ENCODE measurements around the gene MRTFA. TPM values are rescaled to one million over a fixed set of nuclear protein-coding genes. Genes with fewer than 3 reads are reported as not detected.

MRTFA gene
- polyA plus RNA-seq, 1 experiment, result 8.9 TPM

DNA sequence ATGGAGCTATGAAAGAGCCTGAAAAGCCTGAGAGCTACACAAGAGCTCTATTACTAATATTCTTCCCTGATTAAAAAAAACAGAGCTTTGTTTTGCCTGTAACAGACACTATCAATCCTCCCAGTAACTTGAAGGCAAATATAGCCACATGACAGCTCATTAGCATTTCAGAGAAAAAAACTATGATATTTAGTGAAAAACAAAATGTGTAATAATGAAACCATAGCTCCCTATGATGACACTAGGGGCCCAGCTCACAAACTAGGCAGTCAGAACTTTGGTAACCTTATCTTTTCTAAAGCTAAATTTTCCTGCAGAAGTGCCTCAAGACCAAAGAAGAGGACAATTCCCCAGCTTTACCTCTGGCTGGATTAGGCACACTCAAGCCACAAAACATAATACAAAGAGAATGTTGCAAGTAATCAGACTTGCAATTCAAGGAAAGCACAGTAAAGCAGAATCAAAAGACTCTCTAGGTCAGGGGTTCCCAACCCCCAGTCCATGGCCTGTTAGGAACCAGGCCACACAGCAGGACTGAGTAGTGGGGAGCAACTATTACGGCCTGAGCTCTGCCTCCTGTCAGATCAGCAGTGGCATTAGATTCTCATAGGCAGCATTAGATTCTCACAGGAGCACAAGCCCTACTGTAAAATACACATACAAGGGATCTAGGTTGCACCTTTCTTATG lies 53.3 kb downstream of the MRTFA start:
- Histone ChIP-seq H3K4me3 (ENCODE audit: low read depth, low read length) (no peak overlapping the region), H3K36me3 (ENCODE audit: control insufficient read depth, insufficient read depth, low read length) (peaks cover 5% of the 10 kb centered on the region), H3K27me3 (ENCODE audit: control insufficient read depth, insufficient read depth, low read length) (no peaks in the 10 kb centered on the region)
- ChIA-PET CTCF (interaction anchor here (0.8 to 1.3 kb wide), 4 partner anchors 14 to 146 kb away, joined by 3 to 4 read pairs (median 4); no protein-coding TSS in a partner anchor), POLR2A (no interaction called here)
- no peak for DNase-seq (ENCODE audit: low read depth)
- TF ChIP-seq, protein P1, sequence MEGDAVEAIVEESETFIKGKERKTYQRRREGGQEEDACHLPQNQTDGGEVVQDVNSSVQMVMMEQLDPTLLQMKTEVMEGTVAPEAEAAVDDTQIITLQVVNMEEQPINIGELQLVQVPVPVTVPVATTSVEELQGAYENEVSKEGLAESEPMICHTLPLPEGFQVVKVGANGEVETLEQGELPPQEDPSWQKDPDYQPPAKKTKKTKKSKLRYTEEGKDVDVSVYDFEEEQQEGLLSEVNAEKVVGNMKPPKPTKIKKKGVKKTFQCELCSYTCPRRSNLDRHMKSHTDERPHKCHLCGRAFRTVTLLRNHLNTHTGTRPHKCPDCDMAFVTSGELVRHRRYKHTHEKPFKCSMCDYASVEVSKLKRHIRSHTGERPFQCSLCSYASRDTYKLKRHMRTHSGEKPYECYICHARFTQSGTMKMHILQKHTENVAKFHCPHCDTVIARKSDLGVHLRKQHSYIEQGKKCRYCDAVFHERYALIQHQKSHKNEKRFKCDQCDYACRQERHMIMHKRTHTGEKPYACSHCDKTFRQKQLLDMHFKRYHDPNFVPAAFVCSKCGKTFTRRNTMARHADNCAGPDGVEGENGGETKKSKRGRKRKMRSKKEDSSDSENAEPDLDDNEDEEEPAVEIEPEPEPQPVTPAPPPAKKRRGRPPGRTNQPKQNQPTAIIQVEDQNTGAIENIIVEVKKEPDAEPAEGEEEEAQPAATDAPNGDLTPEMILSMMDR (IDR thresholded peaks at IDR 0.05; ENCODE audit: insufficient read depth, low read depth, low read length), result no peak

- TF ChIP-seq, protein P1 (IDR thresholded peaks at IDR 0.05; ENCODE audit: insufficient read depth, low read depth, low read length), result no peak
- H3K36me3 ChIP-seq (ENCODE audit: control insufficient read depth, insufficient read depth, low read length), result peaks cover 5% of the 10 kb centered on the region
- DNase-seq (ENCODE audit: low read depth), result no peak
- CTCF ChIA-PET, result interaction anchor here (0.9 to 1.4 kb wide), 3 partner anchors 28 to 145 kb away, joined by 3 to 4 read pairs (median 3); no protein-coding TSS in a partner anchor
- H3K4me3 ChIP-seq (ENCODE audit: low read depth, low read length), result no peak overlapping the region
- POLR2A ChIA-PET, result no interaction called here
- H3K27me3 ChIP-seq (ENCODE audit: control insufficient read depth, insufficient read depth, low read length), result no peaks in the 10 kb centered on the region
Observed at GRCh38 chr22:40582063-40582462, 54.5 kb downstream of the MRTFA start.

GRCh38 chr22:40580631-40581030 lies 55.9 kb downstream of the MRTFA start:
- Histone ChIP-seq H3K4me3 (ENCODE audit: low read depth, low read length) (no peak overlapping the region), H3K36me3 (ENCODE audit: control insufficient read depth, insufficient read depth, low read length) (peaks cover 4% of the 10 kb centered on the region; the same call in 1 of the 2 replicates), H3K27me3 (ENCODE audit: control insufficient read depth, insufficient read depth, low read length) (no peaks in the 10 kb centered on the region)
- DNase-seq (ENCODE audit: low read depth), result no peak
- CTCF ChIA-PET, result no interaction called here
- POLR2A ChIA-PET, result no interaction called here
- TF ChIP-seq, protein P1 (IDR thresholded peaks at IDR 0.05; ENCODE audit: insufficient read depth, low read depth, low read length), result no peak

DNA sequence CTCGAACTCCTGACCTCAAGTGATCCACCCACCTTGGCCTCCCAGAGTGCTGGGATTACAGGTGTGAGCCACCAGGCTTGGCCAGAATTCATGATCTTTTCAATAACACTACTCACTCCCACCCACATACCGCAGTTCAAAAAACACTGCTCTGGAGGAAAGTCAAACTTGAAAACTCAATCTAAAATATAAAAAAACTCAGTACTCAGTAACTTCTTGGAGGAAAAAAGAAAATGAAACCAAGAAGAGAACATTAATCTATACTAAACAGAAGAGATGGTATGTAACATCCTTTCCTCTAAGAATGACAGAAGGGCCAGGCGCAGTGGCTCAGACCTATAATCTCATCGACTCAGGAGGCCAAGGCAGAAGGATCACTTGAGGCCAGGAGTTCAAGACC lies 58.3 kb downstream of the MRTFA start:
- ChIA-PET CTCF (interaction anchor here (1.2 kb wide), 1 partner anchor 53 kb away, joined by 3 read pairs; no protein-coding TSS in a partner anchor), POLR2A (no interaction called here)

DNA sequence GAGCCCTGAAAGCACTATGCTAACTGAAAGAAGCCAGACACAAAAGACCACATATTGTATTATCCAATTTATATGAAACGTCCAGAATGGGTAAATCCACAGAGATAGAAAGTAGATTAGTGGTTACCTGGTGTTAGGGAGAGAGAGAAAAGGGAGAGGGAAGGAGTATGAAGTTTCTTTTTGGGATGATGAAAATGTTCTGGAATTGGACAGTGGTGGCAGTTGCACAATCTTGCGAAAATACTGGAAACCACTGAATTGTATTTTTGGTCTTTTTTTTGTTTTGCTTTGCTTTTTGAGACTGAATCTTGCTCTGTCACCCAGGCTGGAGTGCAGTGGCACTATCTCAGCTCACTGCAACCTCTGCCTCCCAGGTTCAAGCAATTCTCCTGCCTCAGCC lies 63.5 kb downstream of the MRTFA start:
- POLR2A ChIA-PET, result no interaction called here
- TF ChIP-seq, protein P1 (IDR thresholded peaks at IDR 0.05; ENCODE audit: insufficient read depth, low read depth, low read length), result no peak
- no peak for DNase-seq (ENCODE audit: low read depth)
- CTCF ChIA-PET, result no interaction called here
- Histone ChIP-seq H3K4me3 (ENCODE audit: low read depth, low read length) (no peak overlapping the region), H3K27me3 (ENCODE audit: control insufficient read depth, insufficient read depth, low read length) (no peaks in the 10 kb centered on the region), H3K36me3 (ENCODE audit: control insufficient read depth, insufficient read depth, low read length) (no peaks in the 10 kb centered on the region)

More for the DNA sequence above, 58.3 kb downstream of the MRTFA start:
- H3K36me3 ChIP-seq (ENCODE audit: control insufficient read depth, insufficient read depth, low read length), result peaks cover 1% of the 10 kb centered on the region; the same call in 1 of the 2 replicates
- no peaks in the 10 kb centered on the region for H3K27me3 ChIP-seq (ENCODE audit: control insufficient read depth, insufficient read depth, low read length)
- no peak for DNase-seq (ENCODE audit: low read depth)
- no peak overlapping the region for H3K4me3 ChIP-seq (ENCODE audit: low read depth, low read length)
- TF ChIP-seq, protein P1 (IDR thresholded peaks at IDR 0.05; ENCODE audit: insufficient read depth, low read depth, low read length), result no peak
